Measurements from ENCODE around the gene RABAC1.

The RABAC1 gene

DNA sequence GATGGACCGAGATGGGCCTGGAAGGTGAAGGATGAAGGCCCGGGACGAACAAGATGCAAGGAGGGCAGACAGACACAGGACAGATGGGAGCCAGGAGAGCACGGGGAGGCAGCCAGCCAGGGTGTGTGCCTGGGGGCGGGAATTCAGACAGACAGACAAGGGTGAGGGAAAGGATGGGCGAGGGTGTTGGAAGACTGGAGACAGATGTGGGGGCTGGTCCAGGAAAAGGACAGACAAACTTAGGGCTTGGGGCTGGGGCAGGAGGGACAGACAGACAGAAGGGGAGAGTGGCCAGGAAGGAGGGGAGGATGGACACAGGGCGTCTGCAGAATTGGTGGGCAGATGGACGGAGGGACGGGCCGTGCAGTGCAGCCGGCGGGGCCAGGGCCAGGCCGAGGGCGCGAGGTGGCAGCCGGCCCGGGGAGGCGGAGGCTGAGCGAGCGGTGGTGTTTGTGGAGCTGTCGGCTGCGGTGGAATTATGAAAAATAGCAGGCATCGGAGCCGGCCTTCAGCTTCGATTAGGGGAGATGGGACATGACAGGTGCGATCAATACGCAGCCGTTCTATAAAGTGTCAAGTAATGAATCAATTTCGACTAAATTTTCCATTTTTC lies 26.3 kb downstream of the RABAC1 start:
- Histone ChIP-seq H3K4me2 (ENCODE audit: low read depth, low read length, poor library complexity, severe bottlenecking) (peak overlapping the region; percentile 84), H3K9me3 (ENCODE audit: insufficient read depth, low read length) (no peaks in the 10 kb centered on the region), H3F3A (ENCODE audit: insufficient read depth) (peaks cover 46% of the 10 kb centered on the region), H3K27ac (ENCODE audit: low read depth, low read length) (peak overlapping the region; percentile 99), H3K36me3 (ENCODE audit: low read length) (no peaks in the 10 kb centered on the region), H2AFZ (ENCODE audit: low read depth, low read length, severe bottlenecking) (no peak overlapping the region), H3K9ac (ENCODE audit: low read length) (0 out of 2 replicates have a peak overlapping the region, but pooled peaks have one; percentile 40), H3K27me3 (ENCODE audit: low read length) (no peaks in the 10 kb centered on the region), H3K4me3 (ENCODE audit: insufficient read depth, low read length, poor library complexity, severe bottlenecking) (no peak overlapping the region), H3K79me2 (ENCODE audit: insufficient read depth, low read length) (no peaks in the 10 kb centered on the region; the same call in 1 of the 2 replicates), H4K20me1 (ENCODE audit: low read depth, low read length) (no peaks in the 10 kb centered on the region), H3K9me2 (replicated peaks; ENCODE audit: insufficient read depth, low read length) (no peaks in the 10 kb centered on the region)
- no peak for TF ChIP-seq EZH2phosphoT487 (conservative IDR thresholded peaks at IDR 0.05; ENCODE audit: low read length)
- TF ChIP-seq, protein P1, sequence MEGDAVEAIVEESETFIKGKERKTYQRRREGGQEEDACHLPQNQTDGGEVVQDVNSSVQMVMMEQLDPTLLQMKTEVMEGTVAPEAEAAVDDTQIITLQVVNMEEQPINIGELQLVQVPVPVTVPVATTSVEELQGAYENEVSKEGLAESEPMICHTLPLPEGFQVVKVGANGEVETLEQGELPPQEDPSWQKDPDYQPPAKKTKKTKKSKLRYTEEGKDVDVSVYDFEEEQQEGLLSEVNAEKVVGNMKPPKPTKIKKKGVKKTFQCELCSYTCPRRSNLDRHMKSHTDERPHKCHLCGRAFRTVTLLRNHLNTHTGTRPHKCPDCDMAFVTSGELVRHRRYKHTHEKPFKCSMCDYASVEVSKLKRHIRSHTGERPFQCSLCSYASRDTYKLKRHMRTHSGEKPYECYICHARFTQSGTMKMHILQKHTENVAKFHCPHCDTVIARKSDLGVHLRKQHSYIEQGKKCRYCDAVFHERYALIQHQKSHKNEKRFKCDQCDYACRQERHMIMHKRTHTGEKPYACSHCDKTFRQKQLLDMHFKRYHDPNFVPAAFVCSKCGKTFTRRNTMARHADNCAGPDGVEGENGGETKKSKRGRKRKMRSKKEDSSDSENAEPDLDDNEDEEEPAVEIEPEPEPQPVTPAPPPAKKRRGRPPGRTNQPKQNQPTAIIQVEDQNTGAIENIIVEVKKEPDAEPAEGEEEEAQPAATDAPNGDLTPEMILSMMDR (IDR thresholded peaks at IDR 0.05; ENCODE audit: insufficient read depth, low read length, poor library complexity, severe bottlenecking), result no peak

DNA sequence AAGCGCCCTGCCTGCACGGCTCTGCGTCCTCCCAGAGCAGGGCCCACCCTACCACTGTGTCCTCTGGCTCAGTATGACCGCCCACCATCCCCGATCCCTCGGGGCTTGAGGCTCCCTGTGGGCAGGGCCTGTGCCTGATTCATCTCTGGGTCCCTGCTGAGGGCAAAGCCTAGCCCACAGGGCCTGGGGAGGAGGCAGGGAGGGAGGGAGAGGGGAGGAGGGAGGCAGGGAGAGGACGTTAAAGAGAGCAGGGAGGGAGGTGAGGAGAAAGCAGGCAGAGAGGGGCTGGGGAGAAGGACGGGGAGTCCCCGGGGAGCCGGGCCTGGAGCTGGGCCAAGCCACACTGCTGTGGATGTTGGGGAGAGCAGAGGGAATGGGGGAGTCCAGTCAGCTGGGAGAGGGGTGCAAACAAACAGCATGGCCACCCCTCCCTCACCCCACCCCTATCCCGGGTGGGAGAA lies 26.8 kb downstream of the RABAC1 start:
- Histone ChIP-seq H3K27ac (ENCODE audit: low read depth, low read length) (peak overlapping the region; percentile 99), H2AFZ (ENCODE audit: low read depth, low read length, severe bottlenecking) (no peak overlapping the region), H3K27me3 (ENCODE audit: low read length) (no peaks in the 10 kb centered on the region), H3K36me3 (ENCODE audit: low read length) (no peaks in the 10 kb centered on the region), H3K4me3 (ENCODE audit: insufficient read depth, low read length, poor library complexity, severe bottlenecking) (no peak overlapping the region), H3K4me2 (ENCODE audit: low read depth, low read length, poor library complexity, severe bottlenecking) (no peak overlapping the region), H3K9me2 (replicated peaks; ENCODE audit: insufficient read depth, low read length) (no peaks in the 10 kb centered on the region), H4K20me1 (ENCODE audit: low read depth, low read length) (no peaks in the 10 kb centered on the region), H3K79me2 (ENCODE audit: insufficient read depth, low read length) (peaks cover 4% of the 10 kb centered on the region), H3K9me3 (ENCODE audit: insufficient read depth, low read length) (no peaks in the 10 kb centered on the region), H3K9ac (ENCODE audit: low read length) (0 out of 2 replicates have a peak overlapping the region, but pooled peaks have one; percentile 40), H3F3A (ENCODE audit: insufficient read depth) (peaks cover 45% of the 10 kb centered on the region)
- TF ChIP-seq EZH2phosphoT487 (conservative IDR thresholded peaks at IDR 0.05; ENCODE audit: low read length), result no peak
- TF ChIP-seq, protein P1 (IDR thresholded peaks at IDR 0.05; ENCODE audit: insufficient read depth, low read length, poor library complexity, severe bottlenecking), result no peak

DNA sequence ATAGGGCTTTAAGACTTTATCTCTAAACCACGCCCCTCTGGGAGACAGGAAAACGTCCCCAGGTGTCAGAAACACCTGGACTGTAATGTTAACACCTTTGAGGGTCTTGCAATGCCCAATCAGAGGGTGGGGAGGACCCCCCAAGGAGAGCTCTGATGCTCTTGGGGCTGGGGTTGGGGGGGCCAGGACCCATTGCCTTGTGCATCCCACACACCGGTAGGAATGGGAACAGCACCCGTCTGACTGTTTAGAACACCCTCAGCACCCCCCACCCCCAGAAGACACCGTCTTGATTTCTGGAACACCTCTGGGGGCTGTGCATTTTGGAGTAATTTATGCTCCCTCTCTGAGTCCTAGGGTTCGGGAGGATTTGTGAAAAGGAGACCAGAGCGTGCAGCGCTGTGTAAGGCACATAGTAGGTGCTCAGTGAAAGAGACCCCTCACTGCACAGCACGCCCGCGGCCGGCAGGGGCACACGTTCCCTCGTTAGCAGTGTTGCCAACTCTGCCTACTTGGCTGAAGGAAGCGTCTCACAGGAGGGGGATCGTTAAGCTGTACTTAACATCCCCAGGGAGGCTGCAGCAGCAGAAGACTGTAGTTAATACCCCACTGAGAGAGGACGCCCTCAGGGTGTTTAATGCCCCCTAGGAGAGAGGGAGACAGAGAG lies 28.1 kb downstream of the RABAC1 start:
- peaks cover 34% of the 10 kb centered on the region for H3F3A ChIP-seq (ENCODE audit: insufficient read depth)
- peak overlapping the region; percentile 91 for H3K9ac ChIP-seq (ENCODE audit: low read length)
- no peaks in the 10 kb centered on the region for H3K9me2 ChIP-seq (replicated peaks; ENCODE audit: insufficient read depth, low read length)
- H3K4me2 ChIP-seq (ENCODE audit: low read depth, low read length, poor library complexity, severe bottlenecking), result peak overlapping the region; percentile 84
- H3K27ac ChIP-seq (ENCODE audit: low read depth, low read length), result peak overlapping the region; percentile 99
- H3K9me3 ChIP-seq (ENCODE audit: insufficient read depth, low read length), result no peaks in the 10 kb centered on the region
- no peaks in the 10 kb centered on the region for H3K36me3 ChIP-seq (ENCODE audit: low read length)
- H3K27me3 ChIP-seq (ENCODE audit: low read length), result no peaks in the 10 kb centered on the region
- H3K4me3 ChIP-seq (ENCODE audit: insufficient read depth, low read length, poor library complexity, severe bottlenecking), result no peak overlapping the region
- TF ChIP-seq EZH2phosphoT487 (conservative IDR thresholded peaks at IDR 0.05; ENCODE audit: low read length), result no peak
- TF ChIP-seq, protein P1 (IDR thresholded peaks at IDR 0.05; ENCODE audit: insufficient read depth, low read length, poor library complexity, severe bottlenecking), result peak; percentile 65
- no peaks in the 10 kb centered on the region for H4K20me1 ChIP-seq (ENCODE audit: low read depth, low read length)
- H3K79me2 ChIP-seq (ENCODE audit: insufficient read depth, low read length), result peaks cover 8% of the 10 kb centered on the region
- no peak overlapping the region for H2AFZ ChIP-seq (ENCODE audit: low read depth, low read length, severe bottlenecking)
